ENCODE data around the gene ST8SIA6.
A peak's percentile ranks its signal among the peaks of the same experiment; 100 is the strongest.
"Not testable (repeated sequence)": the region's sequence is repeated elsewhere in the genome, so short reads cannot be mapped to it uniquely, and the experiment has no call there.

Gene ST8SIA6, protein sequence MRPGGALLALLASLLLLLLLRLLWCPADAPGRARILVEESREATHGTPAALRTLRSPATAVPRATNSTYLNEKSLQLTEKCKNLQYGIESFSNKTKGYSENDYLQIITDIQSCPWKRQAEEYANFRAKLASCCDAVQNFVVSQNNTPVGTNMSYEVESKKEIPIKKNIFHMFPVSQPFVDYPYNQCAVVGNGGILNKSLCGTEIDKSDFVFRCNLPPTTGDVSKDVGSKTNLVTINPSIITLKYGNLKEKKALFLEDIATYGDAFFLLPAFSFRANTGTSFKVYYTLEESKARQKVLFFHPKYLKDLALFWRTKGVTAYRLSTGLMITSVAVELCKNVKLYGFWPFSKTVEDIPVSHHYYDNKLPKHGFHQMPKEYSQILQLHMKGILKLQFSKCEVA

GRCh38 chr10:17454161-17455014 lies at the start of gene ST8SIA6:
Gene ST8SIA6 (minus strand): TSS chr10:17454595. CDS start chr10:17454255, 340 bp downstream.
- H3K4me3 ChIP-seq (replicated peaks; ENCODE audit: low read depth, low read length): peak within 1 kb of the TSS; percentile 33
- TF ChIP-seq CTCF (IDR thresholded peaks at IDR 0.05; ENCODE audit: low read depth, low read length, missing control alignments): no peak
- DNase-seq (ENCODE audit: extremely low read depth, low read depth): no peak

DNA sequence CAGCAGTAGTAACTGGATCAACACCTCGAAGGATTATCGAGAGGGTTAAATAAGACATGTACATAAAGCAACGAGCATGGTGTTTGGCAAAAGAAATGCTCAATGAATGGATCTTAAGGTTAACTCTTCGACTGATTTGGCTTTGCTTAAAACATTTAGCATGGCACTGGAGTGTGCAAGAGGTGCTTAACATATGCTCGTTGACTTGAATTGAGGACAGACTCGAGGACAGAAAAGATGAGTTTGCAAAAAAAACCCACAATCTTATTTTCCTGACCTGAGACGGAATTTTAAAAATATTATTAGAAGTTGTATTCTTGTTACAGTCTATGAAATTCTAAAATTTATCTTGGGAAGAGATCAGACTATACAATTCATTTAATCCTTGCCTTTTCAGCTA lies 49.4 kb upstream of the ST8SIA6 start:
- no peak for DNase-seq (ENCODE audit: extremely low read depth, low read depth)
- TF ChIP-seq CTCF (IDR thresholded peaks at IDR 0.05; ENCODE audit: low read depth, low read length, missing control alignments): no peak
- H3K4me3 ChIP-seq (replicated peaks; ENCODE audit: low read depth, low read length): no peak overlapping the region

- TF ChIP-seq CTCF (IDR thresholded peaks at IDR 0.05; ENCODE audit: low read depth, low read length, missing control alignments): no peak
- no peak for DNase-seq (ENCODE audit: extremely low read depth, low read depth)
- H3K4me3 ChIP-seq (replicated peaks; ENCODE audit: low read depth, low read length): no peak overlapping the region
Observed at GRCh38 chr10:17502814-17503213, 48.4 kb upstream of the ST8SIA6 start.

- H3K4me3 ChIP-seq (replicated peaks; ENCODE audit: low read depth, low read length); DNase-seq (ENCODE audit: extremely low read depth, low read depth): not testable (repeated sequence)
Observed at GRCh38 chr10:17499014-17499413, 44.6 kb upstream of the ST8SIA6 start.

DNA sequence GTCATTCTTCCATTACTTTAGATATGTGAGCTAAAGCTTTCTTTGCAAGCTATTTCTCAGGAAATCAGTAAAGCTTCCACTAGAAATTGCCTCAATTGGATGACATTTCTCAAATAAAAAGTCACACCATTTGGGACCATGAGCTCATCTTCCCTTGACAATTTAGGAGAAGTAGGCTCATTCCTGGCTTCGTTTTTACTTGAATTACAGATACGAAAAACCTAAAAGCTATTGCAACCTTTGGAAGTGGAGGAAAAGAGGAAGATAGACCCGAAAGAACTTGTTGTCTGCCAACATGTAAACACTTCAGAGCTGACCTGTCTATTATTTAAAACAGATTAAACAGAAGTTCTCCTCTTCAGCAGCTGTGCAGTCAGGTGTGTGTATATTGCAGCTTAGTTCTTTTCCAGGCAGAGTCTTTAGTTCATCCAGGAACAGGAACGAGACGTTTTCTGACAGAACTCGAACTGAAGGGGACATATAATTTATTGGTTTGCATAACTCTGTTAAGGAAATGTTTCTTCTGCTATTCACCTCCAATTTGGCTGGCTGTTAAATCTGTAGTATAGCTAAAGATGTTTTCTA lies 43.1 kb upstream of the ST8SIA6 start:
- DNase-seq (ENCODE audit: extremely low read depth, low read depth): no peak
- TF ChIP-seq CTCF (IDR thresholded peaks at IDR 0.05; ENCODE audit: low read depth, low read length, missing control alignments): no peak
- no peak overlapping the region for H3K4me3 ChIP-seq (replicated peaks; ENCODE audit: low read depth, low read length)

- TF ChIP-seq CTCF (IDR thresholded peaks at IDR 0.05; ENCODE audit: low read depth, low read length, missing control alignments): no peak
- no peak for DNase-seq (ENCODE audit: extremely low read depth, low read depth)
- H3K4me3 ChIP-seq (replicated peaks; ENCODE audit: low read depth, low read length): no peak overlapping the region
Observed at GRCh38 chr10:17494626-17495260, 40.3 kb upstream of the ST8SIA6 start.
